Right lung (tissue), 5 donors: ENCODE data around the gene ALDH6A1. TPM values are rescaled to one million over a fixed set of nuclear protein-coding genes. Genes with fewer than 3 reads are reported as not detected.

Experiments
- DNase-seq, 2 donors: peaks; one replicate each; pipeline ENCODE4 v3.0.0-alpha.2; 2013
- polyA plus RNA-seq, 5 donors: library from polyadenylated mRNA; unstranded; fragments of 120-200 nt; gene quantifications; one replicate each; pipeline versions ENCODE4 v1.2.1 to v1.2.3, GENCODE V29; 2013; ENCODE audit warnings: inconsistent platforms in 1 of 5, low replicate concordance in 1 of 5; ENCODE audit not compliant: insufficient read length in 5 of 5, insufficient read depth in 1 of 5

ALDH6A1 gene
- polyA plus RNA-seq, 5 donors, result 17.8 to 31.7 (median 29.2) TPM

GRCh38 chr14:74064426-74064825 lies 19.8 kb downstream of the ALDH6A1 start:
- no peak for DNase-seq

DNA sequence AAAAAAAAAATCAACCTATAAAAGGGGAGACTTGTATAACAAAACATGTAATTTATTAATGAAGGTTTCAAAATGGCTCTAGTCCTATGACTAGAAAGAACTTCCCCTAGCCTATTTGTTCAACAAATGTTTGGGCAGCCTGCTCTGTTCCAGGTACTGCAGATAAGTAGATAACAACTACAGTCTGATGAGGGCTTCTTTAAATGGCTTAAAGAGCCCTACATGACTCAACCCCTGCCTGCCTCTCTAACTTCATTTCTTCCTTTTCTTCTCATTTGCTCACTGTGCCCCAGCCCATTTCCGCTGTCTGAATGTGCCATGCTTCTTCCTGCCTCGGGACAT lies 21.5 kb downstream of the ALDH6A1 start:
- no peak for DNase-seq

DNA sequence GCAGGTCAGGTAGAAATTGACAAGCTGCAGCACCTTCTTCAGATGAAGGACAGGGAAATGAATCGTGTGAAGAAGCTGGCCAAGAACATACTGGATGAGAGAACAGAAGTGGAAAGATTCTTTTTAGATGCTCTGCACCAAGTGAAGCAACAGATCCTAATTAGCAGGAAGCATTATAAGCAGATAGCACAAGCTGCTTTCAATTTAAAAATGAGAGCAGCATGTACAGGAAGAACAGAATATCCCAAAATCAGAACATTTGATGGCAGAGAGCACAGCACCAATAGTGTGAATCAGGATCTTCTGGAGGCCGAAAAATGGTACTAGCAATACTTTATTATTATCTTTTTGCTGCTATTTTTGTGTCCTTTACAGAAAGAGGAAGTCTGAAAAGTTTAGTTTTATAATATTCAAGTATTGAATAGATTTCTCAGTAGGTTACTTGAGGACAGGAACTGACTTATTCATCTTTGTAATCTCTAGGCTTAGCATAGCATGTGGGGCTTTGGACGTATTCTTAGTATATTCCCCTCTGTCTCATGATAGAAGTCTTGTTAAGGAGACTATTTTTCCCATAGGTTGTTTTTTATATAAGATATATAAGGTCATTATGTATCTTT lies 34.3 kb downstream of the ALDH6A1 start:
- no peak for DNase-seq

DNA sequence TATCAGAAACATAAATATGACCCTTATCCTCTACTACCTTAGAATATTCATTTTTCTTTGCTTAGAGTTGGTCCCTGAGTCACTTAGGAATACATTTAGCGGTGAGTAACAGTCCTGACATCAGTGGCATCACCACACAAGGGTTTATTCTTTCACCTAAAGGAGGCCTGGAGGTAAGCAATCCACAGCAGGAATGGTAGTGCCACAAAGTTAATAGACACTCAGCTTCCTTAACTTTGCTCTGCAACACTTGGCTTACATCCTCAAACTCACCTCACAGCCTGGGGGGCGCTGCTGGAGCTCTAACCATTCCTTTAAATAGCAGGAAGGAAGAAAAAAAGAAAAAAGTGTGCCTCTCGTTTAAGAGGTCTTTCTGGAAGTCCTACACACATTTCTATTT lies 36.0 kb downstream of the ALDH6A1 start:
- no peak for DNase-seq

- DNase-seq, result no peak
Measured at GRCh38 chr14:74045522-74045921, 38.7 kb downstream of the ALDH6A1 start.

- no peak for DNase-seq
Measured at GRCh38 chr14:74042296-74042695, 42.0 kb downstream of the ALDH6A1 start.

GRCh38 chr14:74038020-74038859 lies 46.0 kb downstream of the ALDH6A1 start:
- DNase-seq, result peak; percentile 8 to 27

- DNase-seq, result no peak
Measured at GRCh38 chr14:74035556-74035955, 48.7 kb downstream of the ALDH6A1 start.

GRCh38 chr14:74034572-74034971 lies 49.7 kb downstream of the ALDH6A1 start:
- DNase-seq, result no peak

DNA sequence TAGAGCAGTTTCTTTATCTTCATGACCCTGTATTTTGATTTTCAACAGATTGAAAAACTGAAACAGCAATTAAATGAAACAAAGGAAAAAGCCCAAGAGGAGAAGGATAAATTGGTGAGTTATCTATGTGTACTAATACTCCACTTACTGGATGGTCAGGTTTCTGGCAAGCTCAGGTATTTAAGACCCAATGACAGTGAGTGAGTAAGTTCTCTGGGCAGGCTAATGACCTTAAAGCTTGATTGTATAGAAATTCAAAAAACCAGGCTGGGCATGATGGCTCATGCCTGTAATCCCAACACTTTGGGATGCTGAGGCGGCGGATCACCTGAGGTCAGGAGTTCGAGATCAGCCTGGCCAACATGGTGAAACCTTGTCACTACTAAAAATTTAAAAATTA lies 55.1 kb downstream of the ALDH6A1 start:
- no peak for DNase-seq

DNA sequence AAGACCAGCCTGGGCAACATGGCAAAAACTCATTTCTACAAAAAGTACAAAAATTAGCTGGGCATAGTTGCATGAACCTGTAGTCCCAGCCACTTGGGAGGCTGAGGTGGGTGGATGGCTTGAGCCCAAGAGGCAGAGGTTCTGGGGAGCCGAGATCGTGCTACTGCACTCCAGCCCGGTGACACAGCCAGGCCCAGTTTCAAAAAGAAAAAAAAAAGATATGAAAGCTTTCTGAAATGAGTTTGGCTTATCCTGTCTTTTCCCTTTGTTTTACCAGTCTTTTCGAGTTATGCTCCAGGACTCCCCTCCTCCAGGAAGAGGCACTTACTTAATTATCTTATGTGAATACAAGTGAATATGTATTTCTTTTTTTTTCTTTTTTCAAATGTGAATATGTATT lies 61.9 kb downstream of the ALDH6A1 start:
- DNase-seq, result no peak

- peak; percentile 38 to 69 for DNase-seq
Measured at GRCh38 chr14:74019408-74020137, 64.7 kb downstream of the ALDH6A1 start.

DNA sequence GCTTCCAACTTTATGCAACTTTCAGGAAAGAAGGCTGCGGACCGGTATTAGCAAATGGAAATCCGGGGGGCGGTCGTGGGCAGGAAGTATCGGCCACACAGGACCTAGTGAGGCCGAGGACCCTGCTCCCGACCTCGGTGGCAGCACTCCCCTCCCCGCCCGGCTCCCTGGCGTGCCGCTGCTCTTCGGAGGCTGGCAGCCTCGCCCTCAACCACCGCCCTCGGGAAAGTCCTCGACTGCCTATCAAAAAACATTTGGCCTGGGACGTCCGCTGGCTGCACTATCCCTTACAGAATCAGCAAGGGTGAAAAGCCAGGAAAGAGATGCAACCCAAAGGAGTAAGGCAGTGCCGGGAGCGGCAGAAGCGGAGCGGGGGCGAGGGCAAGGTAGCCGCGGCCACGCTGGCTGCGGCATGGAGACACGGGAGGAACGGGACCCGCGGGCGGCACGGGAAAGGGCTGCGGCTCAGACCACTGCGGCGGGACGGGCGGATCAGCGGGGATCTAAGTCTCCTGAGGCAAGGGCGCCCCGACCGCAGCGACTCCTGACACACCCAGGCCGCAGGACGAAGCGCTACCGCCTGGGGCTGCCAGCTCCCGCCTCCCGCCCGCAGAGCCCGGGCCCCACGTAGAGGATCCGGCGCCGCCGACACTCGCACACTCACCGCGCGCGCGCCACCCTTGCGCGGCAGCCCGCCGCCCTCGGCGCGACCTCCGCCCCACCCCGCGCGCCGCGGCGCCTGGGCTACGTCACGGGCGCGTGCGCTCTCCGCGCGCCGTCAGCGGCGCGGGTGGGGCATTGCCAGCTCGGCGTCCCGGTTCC lies 65.5 kb downstream of the ALDH6A1 start, which contains the start of the genes BBOF1 and ENTPD5:
BBOF1 (plus strand) TSS at position 764 of the 822 bp plus-strand sequence. CDS start 130 bp downstream, outside the sequence.
ENTPD5 (minus strand) TSS at position 703 of the 822 bp plus-strand sequence. CDS start 31,186 bp downstream, outside the sequence.
- peak; percentile 89 to 90 for DNase-seq

GRCh38 chr14:74018174-74018585 lies 66.1 kb downstream of the ALDH6A1 start:
- peak in 1 of 2 donors; percentile 56 for DNase-seq

DNA sequence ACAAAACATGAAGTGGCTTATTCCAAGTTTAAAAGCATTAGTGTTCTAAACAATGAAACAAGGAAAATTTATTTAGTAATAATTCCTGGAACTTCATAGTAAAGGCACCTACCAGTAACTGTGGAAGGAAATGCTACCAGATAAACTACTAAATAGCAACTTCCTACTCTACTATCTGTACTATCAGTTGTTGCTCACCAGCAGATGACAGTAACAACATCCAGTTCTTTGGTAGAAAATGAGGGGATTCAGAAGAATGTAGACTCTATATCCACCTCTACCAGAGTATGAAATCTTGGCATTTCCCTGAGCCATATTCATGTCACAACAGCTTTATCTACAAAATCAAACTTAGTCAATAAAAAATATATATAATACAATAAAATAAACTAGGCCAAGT lies 68.3 kb downstream of the ALDH6A1 start:
- no peak for DNase-seq

GRCh38 chr14:74015176-74015575 lies 69.1 kb downstream of the ALDH6A1 start:
- no peak for DNase-seq

DNA sequence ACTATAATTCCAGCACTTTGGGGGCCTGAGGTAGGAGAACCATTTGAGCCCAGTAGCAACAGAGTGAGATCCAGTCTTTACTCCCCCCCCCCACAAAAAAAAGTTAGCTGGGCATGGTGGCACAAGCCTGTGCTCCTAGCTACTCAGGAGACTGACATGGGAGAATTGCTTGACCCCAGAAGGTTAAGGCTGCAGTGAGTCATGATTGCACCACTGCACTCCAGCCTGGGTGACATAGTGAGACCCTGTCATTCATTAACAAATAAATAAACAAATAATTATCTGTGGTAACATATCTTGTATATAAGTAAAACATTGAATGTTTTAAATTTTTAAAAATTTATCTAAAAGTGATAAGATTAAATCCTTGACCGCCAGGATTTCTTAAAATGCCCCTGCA lies 70.0 kb downstream of the ALDH6A1 start:
- DNase-seq, result no peak

DNA sequence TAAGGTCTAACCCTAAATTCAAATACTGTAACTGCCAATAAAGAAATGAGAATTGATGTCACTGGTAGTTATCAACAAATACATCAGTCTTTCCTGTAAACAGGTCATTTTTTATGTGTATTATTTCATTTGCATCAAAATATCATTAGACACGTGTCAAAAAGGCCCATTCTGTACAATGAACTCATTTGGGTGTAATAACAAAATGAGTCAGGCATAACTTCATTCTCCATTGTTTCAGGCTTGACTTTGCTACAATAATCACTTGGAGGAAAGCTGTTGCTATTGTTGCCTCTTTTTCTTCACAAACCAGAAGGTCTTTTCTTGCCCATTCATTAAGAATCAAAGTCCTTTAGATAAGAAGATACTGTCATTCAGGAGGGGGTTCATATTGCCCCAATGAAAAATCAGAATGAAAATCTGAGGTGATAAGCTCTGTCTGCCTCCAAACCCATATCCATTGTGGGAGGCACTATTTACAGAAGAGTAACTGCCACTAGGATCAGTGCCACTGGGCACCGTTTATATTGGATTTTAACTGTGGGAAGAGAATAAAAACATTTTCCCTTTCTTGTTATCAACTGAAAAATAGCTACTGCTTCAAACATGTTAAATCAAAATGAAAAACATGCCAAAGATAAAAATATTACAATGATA lies 75.3 kb downstream of the ALDH6A1 start:
- no peak for DNase-seq
